ENCODE measurements around the gene SEM1. TPM values are rescaled to one million over a fixed set of nuclear protein-coding genes. Genes with fewer than 3 reads are reported as not detected.
A peak's percentile ranks its signal among the peaks of the same experiment; 100 is the strongest.
"Not testable (repeated sequence)": the region's sequence is repeated elsewhere in the genome, so short reads cannot be mapped to it uniquely, and the experiment has no call there.

SEM1 gene
- total RNA-seq, 6 experiments from 2014 or later, result 35.0 to 87.7 (median 45.9) TPM

DNA sequence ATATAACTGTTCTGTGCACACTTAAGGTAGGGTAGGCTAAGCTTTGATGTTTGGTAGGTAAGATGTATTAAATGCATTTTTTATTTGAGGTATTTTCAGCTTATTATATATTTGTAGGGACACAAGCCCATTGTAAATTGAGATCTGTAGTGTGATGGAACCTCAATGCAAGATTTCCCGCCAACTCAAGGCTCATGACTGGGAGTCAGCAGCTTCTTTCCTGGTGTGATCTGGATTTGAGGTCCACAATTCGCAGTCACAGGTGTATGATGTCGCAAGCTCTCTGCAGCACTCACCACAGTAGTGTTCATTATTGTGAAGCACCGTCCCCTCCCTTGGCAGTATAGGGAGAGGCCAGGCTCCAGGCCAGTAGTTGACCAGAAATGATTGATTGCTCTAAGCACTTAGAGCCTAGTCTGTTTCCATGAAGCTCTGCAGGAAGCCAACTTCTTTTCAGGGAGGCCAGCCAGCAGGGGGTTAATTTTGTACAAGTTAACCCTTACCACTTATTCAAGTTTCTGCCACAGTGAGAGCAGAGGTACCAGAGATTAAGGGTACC is 54.9 kb downstream of the SEM1 start:
- TF ChIP-seq, protein P1, sequence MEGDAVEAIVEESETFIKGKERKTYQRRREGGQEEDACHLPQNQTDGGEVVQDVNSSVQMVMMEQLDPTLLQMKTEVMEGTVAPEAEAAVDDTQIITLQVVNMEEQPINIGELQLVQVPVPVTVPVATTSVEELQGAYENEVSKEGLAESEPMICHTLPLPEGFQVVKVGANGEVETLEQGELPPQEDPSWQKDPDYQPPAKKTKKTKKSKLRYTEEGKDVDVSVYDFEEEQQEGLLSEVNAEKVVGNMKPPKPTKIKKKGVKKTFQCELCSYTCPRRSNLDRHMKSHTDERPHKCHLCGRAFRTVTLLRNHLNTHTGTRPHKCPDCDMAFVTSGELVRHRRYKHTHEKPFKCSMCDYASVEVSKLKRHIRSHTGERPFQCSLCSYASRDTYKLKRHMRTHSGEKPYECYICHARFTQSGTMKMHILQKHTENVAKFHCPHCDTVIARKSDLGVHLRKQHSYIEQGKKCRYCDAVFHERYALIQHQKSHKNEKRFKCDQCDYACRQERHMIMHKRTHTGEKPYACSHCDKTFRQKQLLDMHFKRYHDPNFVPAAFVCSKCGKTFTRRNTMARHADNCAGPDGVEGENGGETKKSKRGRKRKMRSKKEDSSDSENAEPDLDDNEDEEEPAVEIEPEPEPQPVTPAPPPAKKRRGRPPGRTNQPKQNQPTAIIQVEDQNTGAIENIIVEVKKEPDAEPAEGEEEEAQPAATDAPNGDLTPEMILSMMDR (IDR thresholded peaks at IDR 0.05), result no peak
- Mint-ChIP-seq H3K27ac (no peak overlapping the region), H3K4me3 (no peak overlapping the region), H3K4me1 (ENCODE audit: low read depth) (peaks cover 15% of the 10 kb centered on the region), H3K9me3 (no peaks in the 10 kb centered on the region), H3K27me3 (ENCODE audit: insufficient read depth) (peaks cover 1% of the 10 kb centered on the region; the same call in 1 of the 2 replicates), H3K36me3 (ENCODE audit: low read depth) (no peaks in the 10 kb centered on the region)
- DNase-seq, result no peak

DNA sequence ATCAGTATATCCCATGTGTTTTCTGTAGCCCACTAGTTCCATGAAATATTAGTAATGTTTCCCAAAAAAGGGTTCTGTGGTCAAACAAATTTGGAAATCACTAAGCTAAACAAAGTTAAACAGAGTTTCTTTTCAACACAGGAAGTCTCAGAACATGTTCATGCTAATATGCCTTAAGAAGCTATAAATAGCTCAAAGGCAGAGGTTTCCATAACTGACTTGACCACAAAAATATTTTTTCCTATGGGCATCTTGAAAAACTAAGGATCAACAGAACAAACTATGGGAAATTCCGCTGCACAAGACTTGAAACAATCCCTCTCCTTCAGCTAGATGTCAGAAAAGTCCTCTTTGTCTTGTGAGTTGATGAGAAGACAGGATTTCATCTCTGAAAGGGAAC is 59.7 kb downstream of the SEM1 start:
- DNase-seq, result peak; percentile 21
- peaks cover 17% of the 10 kb centered on the region for H3K4me1 Mint-ChIP-seq (ENCODE audit: low read depth)
- H3K4me3 Mint-ChIP-seq, result no peak overlapping the region
- peaks cover 1% of the 10 kb centered on the region; the same call in 1 of the 2 replicates for H3K27me3 Mint-ChIP-seq (ENCODE audit: insufficient read depth)
- H3K9me3 Mint-ChIP-seq, result no peaks in the 10 kb centered on the region
- no peak overlapping the region for H3K27ac Mint-ChIP-seq
- H3K36me3 Mint-ChIP-seq (ENCODE audit: low read depth), result no peaks in the 10 kb centered on the region
- TF ChIP-seq, protein P1 (IDR thresholded peaks at IDR 0.05), result no peak

DNA sequence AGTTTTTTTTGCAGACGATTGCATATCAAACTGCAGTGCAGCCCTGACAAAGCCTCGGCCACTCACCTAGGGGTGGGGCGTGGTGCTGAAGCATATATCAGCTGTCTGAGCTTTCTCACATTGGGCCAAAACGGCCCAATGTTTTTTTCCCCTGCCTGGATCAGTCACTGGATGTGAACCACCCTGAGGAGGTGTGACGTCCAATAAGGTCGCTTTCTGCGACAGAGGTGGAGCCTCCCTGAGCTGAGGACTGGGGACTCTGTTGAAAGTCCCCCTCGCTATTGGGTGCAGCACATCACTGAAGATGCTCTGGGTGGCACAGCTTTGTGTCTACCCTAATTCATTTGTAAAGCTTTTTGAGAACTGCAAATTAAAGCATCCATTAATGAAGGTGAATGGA is 60.9 kb downstream of the SEM1 start:
- Mint-ChIP-seq H3K27me3 (ENCODE audit: insufficient read depth) (peaks cover 1% of the 10 kb centered on the region; the same call in 1 of the 2 replicates), H3K4me1 (ENCODE audit: low read depth) (peaks cover 17% of the 10 kb centered on the region), H3K9me3 (no peaks in the 10 kb centered on the region), H3K36me3 (ENCODE audit: low read depth) (no peaks in the 10 kb centered on the region), H3K4me3 (no peak overlapping the region), H3K27ac (no peak overlapping the region)
- TF ChIP-seq, protein P1 (IDR thresholded peaks at IDR 0.05), result no peak
- no peak for DNase-seq

DNA sequence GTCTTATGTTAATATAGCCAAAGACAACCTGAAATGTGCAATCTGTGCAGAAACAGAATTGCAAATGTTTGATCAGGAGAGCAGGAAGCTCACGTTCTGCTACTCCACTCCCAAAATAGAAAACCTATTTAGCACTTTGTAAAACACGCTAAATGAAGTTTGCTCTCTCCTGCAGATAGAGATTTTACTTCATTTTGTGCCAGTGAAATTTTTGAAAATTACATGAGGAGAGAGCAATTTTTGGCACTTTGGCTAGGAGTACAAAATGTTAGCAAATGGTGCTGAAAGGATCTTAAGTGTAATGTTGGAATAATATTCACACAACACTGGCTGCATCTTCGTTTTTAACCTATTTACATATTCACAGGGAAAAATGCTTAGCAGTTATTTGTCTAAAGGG is 61.9 kb downstream of the SEM1 start:
- TF ChIP-seq, protein P1 (IDR thresholded peaks at IDR 0.05), result no peak
- peaks cover 17% of the 10 kb centered on the region for H3K4me1 Mint-ChIP-seq (ENCODE audit: low read depth)
- no peak overlapping the region for H3K27ac Mint-ChIP-seq
- H3K36me3 Mint-ChIP-seq (ENCODE audit: low read depth), result no peaks in the 10 kb centered on the region
- no peak for DNase-seq
- H3K27me3 Mint-ChIP-seq (ENCODE audit: insufficient read depth), result peaks cover 1% of the 10 kb centered on the region; the same call in 1 of the 2 replicates
- no peak overlapping the region for H3K4me3 Mint-ChIP-seq
- H3K9me3 Mint-ChIP-seq, result no peaks in the 10 kb centered on the region

DNA sequence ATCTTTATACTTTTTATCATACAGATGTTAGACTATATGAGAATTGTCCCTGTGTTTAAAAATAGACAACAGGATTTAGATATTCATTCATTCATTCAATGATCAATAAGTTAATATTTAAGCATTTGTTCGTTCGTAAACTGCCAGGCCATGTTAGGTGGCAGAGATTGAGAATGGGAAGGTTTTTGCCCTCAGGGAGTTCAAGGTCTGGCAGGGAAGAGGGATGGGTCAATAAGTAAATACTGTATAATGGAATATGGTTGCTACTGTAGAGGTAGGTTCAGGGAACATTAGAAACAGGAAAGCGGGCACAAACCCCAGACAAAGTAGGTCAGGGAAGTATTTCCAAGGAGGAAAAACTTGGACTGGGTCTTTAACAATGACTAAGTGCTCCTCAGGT is 64.6 kb downstream of the SEM1 start:
- TF ChIP-seq, protein P1 (IDR thresholded peaks at IDR 0.05), result no peak
- no peaks in the 10 kb centered on the region for H3K36me3 Mint-ChIP-seq (ENCODE audit: low read depth)
- H3K4me3 Mint-ChIP-seq, result no peak overlapping the region
- H3K27ac Mint-ChIP-seq, result no peak overlapping the region
- H3K27me3 Mint-ChIP-seq (ENCODE audit: insufficient read depth), result no peaks in the 10 kb centered on the region
- peaks cover 6% of the 10 kb centered on the region for H3K4me1 Mint-ChIP-seq (ENCODE audit: low read depth)
- H3K9me3 Mint-ChIP-seq, result no peaks in the 10 kb centered on the region
- DNase-seq, result no peak

DNA sequence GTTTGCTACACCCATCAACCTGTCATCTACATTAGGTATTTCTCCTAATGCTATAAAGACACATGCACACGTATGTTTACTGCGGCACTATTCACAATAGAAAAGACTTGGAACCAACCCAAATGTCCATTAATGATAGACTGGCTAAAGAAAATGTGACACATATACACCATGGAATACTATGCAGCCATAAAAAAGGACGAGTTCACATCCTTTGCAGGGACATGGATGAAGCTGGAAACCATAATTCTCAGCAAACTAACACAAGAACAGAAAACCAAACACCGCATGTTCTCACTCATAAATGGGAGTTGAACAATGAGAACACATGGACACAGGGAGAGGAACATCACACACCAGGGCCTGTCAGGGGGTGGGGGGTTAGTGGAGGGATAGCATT is 66.2 kb downstream of the SEM1 start:
- H3K4me3 Mint-ChIP-seq; H3K27me3 Mint-ChIP-seq (ENCODE audit: insufficient read depth); H3K27ac Mint-ChIP-seq; DNase-seq; H3K4me1 Mint-ChIP-seq (ENCODE audit: low read depth); H3K9me3 Mint-ChIP-seq; H3K36me3 Mint-ChIP-seq (ENCODE audit: low read depth): not testable (repeated sequence)

Data from HFFc6 (cell line).